Measurements from ENCODE around the gene ZNF782. TPM values are rescaled to one million over a fixed set of nuclear protein-coding genes. Genes with fewer than 3 reads are reported as not detected.

The ZNF782 gene
- polyA plus RNA-seq, 1 of the 3 experiments (the other 2 are of a cell fraction) = 1.3 TPM

DNA sequence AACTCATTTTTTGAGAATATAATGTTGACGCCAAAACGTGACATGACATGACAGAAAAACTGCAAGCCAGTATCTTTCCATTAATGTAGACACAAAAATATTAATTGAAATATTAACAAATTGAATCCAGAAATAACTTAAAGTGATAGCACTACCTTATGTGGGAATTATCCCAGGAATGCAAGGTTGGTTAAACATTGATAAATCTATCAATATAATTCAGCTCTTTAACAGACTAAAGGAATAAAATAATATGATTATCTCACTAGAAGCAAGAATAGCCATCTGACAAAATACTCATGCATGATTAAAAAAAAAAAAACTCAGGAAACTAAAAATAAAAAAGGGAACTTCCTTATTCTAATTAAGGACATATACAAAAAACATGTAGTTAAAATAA, 83.2 kb downstream of the ZNF782 start (continued):
- TF ChIP-seq TEAD4 (IDR thresholded peaks at IDR 0.05; ENCODE audit: borderline replicate concordance, insufficient read depth) (no peak), FOXM1 (IDR thresholded peaks at IDR 0.05; ENCODE audit: low read depth) (no peak), MEF2A (IDR thresholded peaks at IDR 0.05; ENCODE audit: borderline replicate concordance, low read depth) (no peak), FOXJ3 (CRISPR knock-in tag; IDR thresholded peaks at IDR 0.05) (no peak), CHD2 (IDR thresholded peaks at IDR 0.05; ENCODE audit: low read length, partially characterized antibody) (no peak)
- TF ChIP-seq, protein P1, sequence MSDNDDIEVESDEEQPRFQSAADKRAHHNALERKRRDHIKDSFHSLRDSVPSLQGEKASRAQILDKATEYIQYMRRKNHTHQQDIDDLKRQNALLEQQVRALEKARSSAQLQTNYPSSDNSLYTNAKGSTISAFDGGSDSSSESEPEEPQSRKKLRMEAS (IDR thresholded peaks at IDR 0.05; ENCODE audit: low read depth) = no peak

DNA sequence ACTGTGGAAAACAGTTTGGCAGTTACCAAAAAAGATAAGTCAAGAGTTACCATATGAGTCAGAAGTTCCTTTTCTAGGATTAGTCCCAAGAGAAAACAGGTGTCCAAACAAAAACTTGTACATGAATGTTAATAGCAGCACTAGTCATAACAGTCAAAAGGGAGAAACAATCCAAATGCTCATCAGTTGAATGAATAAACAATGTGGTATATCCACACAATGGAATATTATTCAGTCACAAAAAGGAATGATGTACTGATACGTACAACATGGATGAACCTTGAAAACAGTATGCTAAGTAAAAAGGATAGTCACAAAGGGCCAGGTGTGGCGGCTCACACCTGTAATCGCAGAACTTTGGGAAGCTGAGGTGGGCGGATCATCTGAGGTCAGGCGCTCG, 84.3 kb downstream of the ZNF782 start:
- Histone ChIP-seq H3K4me1 (ENCODE audit: control insufficient read depth in 1 of 2, insufficient read depth in 2 of 2, low read depth in 1 of 2, low read length in 1 of 2) (no peaks in the 10 kb centered on the region), H3K4me2 (no peak overlapping the region), H3K27ac (ENCODE audit: low read depth in 2 of 2, low read length in 1 of 2) (no peak overlapping the region), H3K79me2 (ENCODE audit: insufficient read depth) (0 out of 2 replicates have a peak, but pooled peaks cover 7% of the 10 kb centered on the region), H3K9me3 (peaks cover 43% of the 10 kb centered on the region), H4K20me1 (ENCODE audit: insufficient read depth) (no peaks in the 10 kb centered on the region), H3K9ac (no peak overlapping the region), H2AFZ (ENCODE audit: low read depth) (no peak overlapping the region), H3F3A (replicated peaks; ENCODE audit: insufficient read depth) (no peaks in the 10 kb centered on the region), H3K9me2 (no peaks in the 10 kb centered on the region), H3K4me3 (ENCODE audit: low read depth in 2 of 2, low read length in 1 of 2) (no peak overlapping the region), H3K36me3 (replicated peaks in 1 of 2; ENCODE audit: control insufficient read depth in 1 of 2, insufficient read depth in 2 of 2, low read length in 1 of 2) (peaks cover 63 to 98% of the 10 kb centered on the region in 2 experiments), H3K27me3 (ENCODE audit: insufficient read depth) (no peaks in the 10 kb centered on the region)
- 94% methylated on average over 6 of the region's 6 CpGs for WGBS (ENCODE audit: low lambda C conversion rate)
- TF ChIP-seq POLR2AphosphoS5 (IDR thresholded peaks at IDR 0.05; ENCODE audit: low read depth, low read length) (no peak), TEAD4 (IDR thresholded peaks at IDR 0.05; ENCODE audit: borderline replicate concordance, insufficient read depth) (no peak), JUND (IDR thresholded peaks at IDR 0.05) (no peak)
- no peak for DNase-seq
- CTCF ChIA-PET = no interaction called here
- POLR2A ChIA-PET = no interaction called here

Other genes with a start within 250 kb of the ZNF782 start
- 10.1 and 10.5 TPM in 2 replicates for gene CDC14B, start 234.7 kb downstream of the ZNF782 start, polyA plus RNA-seq (2012; rRNA removed)
- gene PRXL2C, start 199.2 kb downstream of the ZNF782 start, polyA plus RNA-seq (2012; rRNA removed) = 8.4 and 8.7 TPM in 2 replicates
- 2.4 and 4.8 TPM in 2 replicates for gene ZNF510, start 76.4 kb downstream of the ZNF782 start, polyA plus RNA-seq (2012; rRNA removed)
- gene NUTM2G, start 74.3 kb upstream of the ZNF782 start, polyA plus RNA-seq (2012; rRNA removed) = not detected in 2 replicates
- gene CTSV, start 184.6 kb upstream of the ZNF782 start, polyA plus RNA-seq (2012; rRNA removed) = 3.1 TPM in 2 replicates